Heart left ventricle (tissue), 16 donors: Measurements from ENCODE around the gene DIRAS2. TPM values are rescaled to one million over a fixed set of nuclear protein-coding genes. Genes with fewer than 3 reads are reported as not detected.

Experiments used
- ATAC-seq, 4 donors: fragments of 200-7000 bp; cut with Tn5 transposase; one replicate each; pipeline ENCODE4 v1.9.1; 2020 to 2022; ENCODE audit warnings: moderate library complexity in 4 of 4, mild to moderate bottlenecking in 3 of 4, moderate number of reproducible peaks in 1 of 4
- DNase-seq, 5 donors: peaks; one replicate each; pipeline ENCODE4 v3.0.0-alpha.2; 2020
- H3K27ac ChIP-seq, 12 donors: fragments of 200-600 bp; sonication (generic) in 4 of 12; one replicate each; pipeline versions ENCODE4 v1.5.0 to v1.8.0; 2016 to 2022; ENCODE audit warnings: mild to moderate bottlenecking in 2 of 12
- H3K27me3 ChIP-seq, 9 donors: fragments of 200-600 bp; sonication (generic) in 2 of 9; one replicate each; pipeline versions ENCODE4 v1.5.1 to v1.8.0; 2016 to 2022; ENCODE audit warnings: mild to moderate bottlenecking in 3 of 9
- H3K36me3 ChIP-seq, 9 donors: fragments of 200-600 bp; sonication (generic) in 2 of 9; one replicate each; pipeline versions ENCODE4 v1.5.0 to v1.8.0; 2018 to 2022; ENCODE audit warnings: mild to moderate bottlenecking in 2 of 9
- H3K4me1 ChIP-seq, 12 donors: fragments of 200-600 bp; sonication (generic) in 4 of 12; one replicate each; pipeline versions ENCODE4 v1.5.0 to v1.8.0; 2016 to 2022; ENCODE audit warnings: mild to moderate bottlenecking in 3 of 12
- H3K4me3 ChIP-seq, 12 donors: fragments of 200-600 bp; sonication (generic) in 4 of 12; one replicate each; pipeline versions ENCODE4 v1.5.0 to v1.8.0; 2017 to 2022; ENCODE audit warnings: mild to moderate bottlenecking in 9 of 12, moderate library complexity in 4 of 12
- H3K9me3 ChIP-seq, 12 donors: fragments of 200-600 bp; sonication (generic) in 4 of 12; one replicate each; pipeline versions ENCODE4 v1.5.0 to v1.8.0; 2016 to 2022; ENCODE audit warnings: mild to moderate bottlenecking in 1 of 12
- CTCF ChIP-seq, 12 donors: fragments of 200-600 bp; sonication (generic) in 4 of 12; IDR thresholded peaks; one replicate each; pipeline versions ENCODE4 v1.5.0 to v1.8.0; 2018 to 2022; ENCODE audit warnings: antibody characterized with exemption in 12 of 12, mild to moderate bottlenecking in 5 of 12
- POLR2A ChIP-seq, 2 donors: fragments of 450-650 bp; IDR thresholded peaks; one replicate each; pipeline ENCODE4 v1.6.1; 2017; ENCODE audit warnings: antibody characterized with exemption in 2 of 2, mild to moderate bottlenecking in 2 of 2, moderate library complexity in 2 of 2
- WGBS, 4 donors: extraction: QIAGEN DNeasy Blood & Tissue Kit in 2 of 4; methylation state at CpG; one replicate each; pipeline versions ENCODE4 v1.1.5 to v1.1.7; 2013 to 2018; 5-methylcytosine and 5-hydroxymethylcytosine counted together
- intact Hi-C, 10 donors: fragments of 100-400 bp; cut with DNase I; formaldehyde crosslinking; loops; one replicate each; pipeline versions ENCODE4 v1.11.1 to v1.14.2; 2022
- polyA plus RNA-seq, 2 donors: library from polyadenylated mRNA; stranded (reverse); fragments of 200-250 nt; gene quantifications; one replicate each; pipeline ENCODE4 v1.2.3, GENCODE V29; 2013
- total RNA-seq, 9 donors: library from RNA; depleted of rRNA in 2 of 9; stranded (reverse); fragments of >200 nt in 2 of 9; fragmentation: NEBNext Ultra II Directional in 3 of 9; extraction: Animal tissue kit (Norgen Biotek cat#: 25700) in 3 of 9; gene quantifications; one replicate each; pipeline versions ENCODE4 v1.1.0 to v1.2.4, GENCODE V29; 2016 to 2023
- donor health status: ischemic (EF 13 %, LVEDD 7.1; RV severe dilation, severe dysfunction).
- donor health status: healthy with polysubstance abuse.
- donor health status: DM: no; HTN: yes; CAD: no.
- donor health status: DM: no; HTN: no; CAD: no.
- donor health status: ischemic (EF 25% LVEDD 6.9; RV normal size, moderate dysfunction).
- donor health status: ischemic (EF 25% LVEDD 5.7; RV mildly dilated, moderate dysfunction).
- donor health status: healthy.
- donor health status: DM: yes; HTN: yes; CAD: no.
- donor health status: ischemic (EF 35%, LVEDD 5.7; RV mildly dilated, moderate dysfunction).
- donor health status: nonischemic (EF 11% LVEDD 7.7; RV severe dilation, severe dysfunction).
- donor health status: DM: yes; HTN: yes; CAD: no.
- donor health status: PGD.
- donor health status: ischemic (EF 29% LVEDD 5.4; RV normal size, mild dysfunction).
- donor health status: nonischemic (EF 23%, LVEDD 6.1; RV moderate dilation, normal function).

Gene DIRAS2
- total and polyA plus RNA-seq, 11 donors = 0.09 to 0.96 (median 0.15) TPM; not detected in 7

DNA sequence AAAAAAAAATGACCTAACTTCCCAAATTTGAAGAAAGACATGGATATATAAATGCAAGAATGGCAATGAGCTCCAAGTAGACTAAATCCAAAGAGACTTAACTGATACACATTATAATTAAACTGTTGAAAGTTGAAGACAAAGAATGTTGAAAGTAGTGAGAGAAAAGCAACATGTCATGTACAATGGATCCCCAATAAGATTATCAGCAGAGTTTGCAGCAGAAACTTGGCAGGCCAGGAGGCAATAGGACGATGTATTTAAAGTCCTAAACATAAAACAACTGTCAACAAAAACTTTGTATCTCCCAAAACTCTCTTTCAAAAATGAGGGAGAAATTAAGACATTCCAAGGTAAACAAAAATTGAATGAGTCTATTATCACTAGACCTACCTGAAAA lies 8.6 kb upstream of the DIRAS2 start:
- no peak for ATAC-seq
- no peak for DNase-seq
- no peak for TF ChIP-seq CTCF (IDR thresholded peaks at IDR 0.05)
- TF ChIP-seq POLR2A (IDR thresholded peaks at IDR 0.05) = no peak
- no peaks in the 10 kb centered on the region for H3K36me3 ChIP-seq
- no peaks in the 10 kb centered on the region for H3K4me1 ChIP-seq
- H3K27me3 ChIP-seq = peaks cover 0 to 16% (median 3%) of the 10 kb centered on the region in 9 donors
- no peak overlapping the region for H3K4me3 ChIP-seq
- intact Hi-C loops = no loop called here
- 66 to 76% (median 71%) methylated on average over 1 of the region's 1 CpG for WGBS, 4 donors
- peaks cover 0 to 31% (median 12%) of the 10 kb centered on the region in 12 donors for H3K9me3 ChIP-seq
- no peak overlapping the region for H3K27ac ChIP-seq

DNA sequence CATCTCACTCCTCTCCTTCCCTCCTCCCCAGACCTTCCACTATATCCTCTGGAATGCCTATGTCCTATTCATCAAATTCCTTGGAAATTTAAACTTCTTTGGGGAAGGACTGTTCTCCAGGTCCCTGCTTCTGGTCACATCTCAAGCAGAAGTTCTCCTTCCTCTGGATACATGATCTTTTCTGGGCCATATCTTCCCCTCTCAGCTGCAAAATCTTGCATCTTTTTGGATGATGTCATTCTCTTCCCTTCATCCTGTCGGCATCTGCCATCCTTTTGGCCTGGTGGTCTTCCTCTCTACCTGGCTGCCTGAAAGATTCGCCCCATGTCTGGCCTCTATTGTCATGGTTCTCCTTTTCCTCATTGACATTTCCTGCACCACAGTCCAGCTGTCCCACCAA lies 5.2 kb upstream of the DIRAS2 start:
- no peaks in the 10 kb centered on the region for H3K36me3 ChIP-seq
- intact Hi-C loops = loop anchor here in 1 of 10 donors (10.0 kb wide), 1 partner anchor 1053 kb away; no protein-coding TSS in a partner anchor
- H3K27me3 ChIP-seq = peaks cover 0 to 47% (median 8%) of the 10 kb centered on the region in 9 donors
- peaks cover 0 to 31% (median 12%) of the 10 kb centered on the region in 12 donors for H3K9me3 ChIP-seq
- H3K27ac ChIP-seq = no peak overlapping the region
- DNase-seq (no peak), ATAC-seq (no peak)
- no peak for TF ChIP-seq CTCF (IDR thresholded peaks at IDR 0.05)
- no peak for TF ChIP-seq POLR2A (IDR thresholded peaks at IDR 0.05)
- peaks cover 0 to 3% (median 0%) of the 10 kb centered on the region in 12 donors for H3K4me1 ChIP-seq
- no peak overlapping the region for H3K4me3 ChIP-seq
- 67 to 73% (median 71%) methylated on average over 2 of the region's 2 CpGs for WGBS, 4 donors

DNA sequence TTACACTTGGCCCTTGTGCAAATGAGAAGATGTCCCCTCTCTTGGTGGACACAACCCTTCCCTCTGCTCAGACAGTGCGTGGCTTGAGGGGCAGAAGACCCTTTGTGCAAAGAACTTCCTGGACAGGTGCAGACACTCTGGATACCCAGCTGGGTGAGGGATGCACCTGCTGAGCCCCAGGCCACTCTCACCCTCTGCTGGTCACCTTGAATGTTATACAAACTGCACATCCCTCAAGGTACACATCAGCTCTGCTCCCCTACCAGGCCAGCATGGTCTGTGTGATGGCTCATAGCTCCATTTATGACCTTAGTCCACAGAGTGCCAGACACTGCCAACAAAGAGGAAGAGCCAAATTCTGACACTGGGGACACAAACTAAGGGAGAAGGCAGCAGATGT lies 3.1 kb upstream of the DIRAS2 start:
- Histone ChIP-seq H3K4me1 (peaks cover 0 to 10% (median 0%) of the 10 kb centered on the region in 12 donors), H3K36me3 (no peaks in the 10 kb centered on the region), H3K27ac (no peak overlapping the region), H3K27me3 (peaks cover 0 to 62% (median 8%) of the 10 kb centered on the region in 9 donors), H3K9me3 (peaks cover 0 to 10% (median 4%) of the 10 kb centered on the region in 12 donors), H3K4me3 (no peak overlapping the region)
- DNase-seq = no peak
- ATAC-seq = no peak
- 50 to 79% (median 66%) methylated on average over 1 of the region's 1 CpG; no CpG with 5 or more reads in 1 of the 4 donors for WGBS, 4 donors
- intact Hi-C loops = loop anchor here in 1 of 10 donors (10.0 kb wide), 1 partner anchor 1051 kb away; no protein-coding TSS in a partner anchor
- TF ChIP-seq POLR2A (IDR thresholded peaks at IDR 0.05) (no peak), CTCF (IDR thresholded peaks at IDR 0.05) (no peak)

DNA sequence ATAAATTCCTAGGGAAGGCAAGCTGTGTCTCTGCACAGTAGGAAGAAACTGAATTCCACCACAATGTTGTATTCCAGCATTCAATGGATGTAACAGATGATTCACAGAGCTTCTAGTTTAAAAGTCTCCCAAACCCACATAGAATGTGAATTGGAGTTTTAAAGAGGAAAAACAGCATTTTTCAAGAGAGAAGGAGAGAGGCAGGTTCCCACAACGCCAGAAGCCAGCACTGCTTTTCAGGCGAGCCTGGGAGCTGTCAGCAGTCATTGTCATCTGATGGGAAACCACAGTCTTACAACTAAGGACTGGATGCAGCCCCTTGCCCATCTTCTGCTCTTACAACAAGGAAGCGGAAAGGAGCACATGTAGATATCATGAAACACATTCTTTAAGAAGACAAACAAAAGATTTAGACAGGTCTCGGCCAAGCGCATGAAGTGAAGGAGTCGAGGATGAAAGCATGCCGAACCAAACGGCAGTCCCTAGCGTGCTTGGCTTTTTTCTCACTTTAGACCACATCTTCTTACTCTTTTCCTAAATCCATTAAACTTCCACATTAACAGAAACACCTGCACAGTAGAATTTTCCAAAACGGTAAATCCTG lies 638 bp downstream of the DIRAS2 start:
- no peak for ATAC-seq
- Histone ChIP-seq H3K27ac (no peak overlapping the region), H3K36me3 (no peaks in the 10 kb centered on the region), H3K4me1 (peaks cover 0 to 10% (median 0%) of the 10 kb centered on the region in 12 donors), H3K27me3 (peaks cover 0 to 56% (median 6%) of the 10 kb centered on the region in 9 donors), H3K9me3 (no peaks in the 10 kb centered on the region), H3K4me3 (peak overlapping the region in 3 of 12 donors; percentile 49 to 55 (median 53))
- intact Hi-C loops = loop anchor here in 1 of 10 donors (10.0 kb wide), 1 partner anchor 1047 kb away; no protein-coding TSS in a partner anchor
- DNase-seq = no peak
- WGBS, 4 donors = 15 to 26% (median 23%) methylated on average over 10 of the region's 10 CpGs
- TF ChIP-seq POLR2A (IDR thresholded peaks at IDR 0.05) = no peak
- TF ChIP-seq CTCF (IDR thresholded peaks at IDR 0.05) = no peak
